Fibroblast of the aortic adventitia (primary cell): ENCODE results near the gene PEX13. TPM values are rescaled to one million over a fixed set of nuclear protein-coding genes. Genes with fewer than 3 reads are reported as not detected.

Experiments used
- DNase-seq: peaks from one replicate; pipeline ENCODE4 v3.0.0-alpha.2; 2010; ENCODE audit warnings: low read depth
- H3K4me3 ChIP-seq: 2 replicates; pipeline ENCODE4 v1.5.1; 2011; ENCODE audit warnings: low read depth, mild to moderate bottlenecking, control low read depth, low read length, moderate library complexity
- CTCF ChIP-seq: IDR thresholded peaks from 2 replicates; pipeline ENCODE4 v1.5.1; 2011; ENCODE audit warnings: mild to moderate bottlenecking, low read length, control low read depth, inconsistent platforms; ENCODE audit not compliant: insufficient read depth
- total RNA-seq: library from RNA; depleted of rRNA; stranded (reverse); fragments of >200 nt; gene quantifications from 2 replicates; pipeline ENCODE4 v1.2.3, GENCODE V29; 2012; ENCODE audit warnings: low replicate concordance

Gene PEX13
- total RNA-seq, result 13.7 and 26.8 TPM in 2 replicates

- DNase-seq, result no peak
- no peak for TF ChIP-seq CTCF
- H3K4me3 ChIP-seq, result peak within 1 kb of the TSS; percentile 94
Measured at GRCh38 chr2:61017556-61018317, at the start of gene PEX13, which contains the start of gene PUS10. Gene PEX13, plus strand, starts transcription at chr2:61017720. Its CDS starts 40 bp downstream, at chr2:61017760. Gene PUS10, minus strand, starts transcription at chr2:61018255. Its CDS starts 6,365 bp downstream, at chr2:61011890.

- TF ChIP-seq CTCF, result no peak
- H3K4me3 ChIP-seq, result no peak overlapping the region
- DNase-seq, result no peak
Measured at GRCh38 chr2:60972889-60973656, 44.4 kb upstream of the PEX13 start.

- TF ChIP-seq CTCF, result no peak
- DNase-seq, result no peak
- no peak overlapping the region for H3K4me3 ChIP-seq
Measured at GRCh38 chr2:60973705-60974104, 43.8 kb upstream of the PEX13 start.

GRCh38 chr2:60974652-60975051 is 42.9 kb upstream of the PEX13 start:
- H3K4me3 ChIP-seq, result no peak overlapping the region
- TF ChIP-seq CTCF, result no peak
- no peak for DNase-seq

- no peak overlapping the region for H3K4me3 ChIP-seq
- TF ChIP-seq CTCF, result no peak
- no peak for DNase-seq
Measured at GRCh38 chr2:60976256-60976850, 41.2 kb upstream of the PEX13 start.

GRCh38 chr2:60976875-60977561 is 40.5 kb upstream of the PEX13 start:
- H3K4me3 ChIP-seq, result no peak overlapping the region
- no peak for TF ChIP-seq CTCF
- DNase-seq, result no peak
